NCI-H1092 treated with DMSO at 0.1 percent for 48 hours (cell line): Measurements from ENCODE around the gene EIF5A.

Source experiments
- DNase-seq: peaks from one replicate; lab custom pipeline; 2025; lab: John Stamatoyannopoulos, UW

EIF5A gene

DNA sequence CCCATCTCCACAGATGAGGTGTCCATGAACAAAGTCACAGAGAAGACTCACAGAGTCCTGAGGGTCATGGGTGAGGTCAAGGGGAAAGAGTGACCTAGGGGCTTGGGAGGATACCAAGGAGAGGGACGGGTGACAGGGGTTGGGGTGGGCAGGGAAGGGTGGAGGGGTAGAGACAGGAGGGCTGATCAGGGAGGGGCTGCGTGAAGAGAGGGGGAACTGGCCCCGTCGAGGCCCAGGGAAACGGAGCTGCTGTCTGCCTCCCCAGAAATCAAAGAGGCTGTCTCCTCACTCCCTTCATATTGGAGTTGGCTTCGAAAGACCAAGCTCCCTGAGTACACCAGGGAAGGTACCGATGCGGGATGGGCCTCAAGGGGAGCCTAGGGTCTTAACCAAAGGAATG, 48.1 kb downstream of the EIF5A start:
- no peak for DNase-seq

DNA sequence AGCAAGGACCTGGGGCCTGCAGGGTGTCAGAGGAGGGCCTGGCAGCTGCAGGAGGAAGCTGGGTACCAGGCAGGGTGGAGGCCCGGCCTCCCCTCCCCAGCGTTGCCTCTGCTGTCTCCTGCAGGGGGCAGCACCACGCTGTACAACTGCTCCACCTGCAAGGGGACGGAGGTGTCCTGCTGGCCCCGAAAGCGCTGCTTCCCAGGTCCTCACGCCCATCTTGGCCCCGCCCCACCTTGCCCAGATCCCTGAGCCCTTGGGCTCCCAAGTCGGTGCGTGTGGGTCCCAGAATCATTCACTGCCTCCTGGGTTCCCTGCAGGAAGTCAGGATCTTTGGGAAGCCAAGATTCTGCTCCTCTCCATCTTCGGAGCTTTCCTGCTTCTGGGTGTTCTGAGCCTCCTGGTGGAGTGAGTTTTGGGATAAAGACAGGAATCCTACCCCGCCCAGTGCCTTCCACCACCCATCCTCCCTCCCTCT, 48.7 kb downstream of the EIF5A start:
- peak; percentile 40 for DNase-seq

DNA sequence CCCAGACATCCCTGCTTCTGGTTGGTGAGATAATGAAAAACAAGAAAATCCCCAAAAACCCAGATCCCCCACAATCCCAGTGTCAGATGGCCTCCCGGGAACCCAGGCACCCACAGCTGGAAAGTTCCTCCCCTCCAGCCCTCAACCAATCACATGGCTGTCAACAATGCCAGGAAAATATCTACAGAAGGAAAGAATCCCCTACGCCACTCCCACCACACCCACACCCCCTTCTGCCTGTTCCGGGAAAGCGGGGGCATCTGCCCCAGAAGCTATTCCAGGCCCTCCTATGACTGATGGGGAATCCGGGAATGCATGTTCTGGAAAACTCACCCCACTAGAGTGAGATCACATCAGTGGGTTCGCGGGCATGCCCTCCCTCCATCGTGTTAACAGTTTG, 49.3 kb downstream of the EIF5A start:
- no peak for DNase-seq

DNA sequence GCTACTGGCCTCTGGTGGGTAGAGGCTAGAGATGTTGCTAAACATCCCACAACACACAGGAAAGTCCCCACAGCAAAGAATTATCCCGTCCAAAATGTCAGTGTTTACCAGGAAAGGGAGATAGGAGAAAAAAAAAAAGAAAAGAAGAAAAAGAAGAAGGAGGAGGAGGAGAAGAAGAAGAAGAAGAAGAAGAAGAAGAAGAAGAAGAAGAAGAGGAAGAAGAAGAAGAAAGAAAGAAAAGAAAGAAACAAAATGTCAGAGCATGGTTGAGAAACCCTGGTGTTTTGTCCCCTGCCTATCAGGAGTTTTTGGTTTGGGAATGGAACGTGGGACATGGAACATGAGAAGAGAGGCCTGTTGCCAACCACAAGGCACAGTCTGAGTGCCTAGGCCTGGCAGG, 50.0 kb downstream of the EIF5A start:
- DNase-seq: no peak

DNA sequence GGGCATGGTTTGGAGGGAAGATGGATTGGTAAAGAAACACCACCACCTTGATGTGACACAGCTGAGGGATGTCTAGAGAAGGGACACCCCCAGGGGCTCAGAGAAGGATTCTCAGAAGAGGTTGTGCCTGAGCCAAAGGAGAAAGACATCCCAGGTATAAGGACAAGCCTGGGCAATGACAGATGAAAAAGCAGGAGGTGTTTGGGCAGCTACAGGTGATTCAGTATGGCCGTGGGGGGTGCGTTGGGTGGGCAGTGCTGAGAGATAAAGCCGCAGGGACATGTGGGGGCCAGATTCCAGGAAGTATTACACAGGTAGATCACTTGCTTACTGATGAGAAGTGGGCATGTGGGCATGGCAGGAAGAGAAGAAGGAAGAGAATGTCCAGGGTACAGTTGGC, 54.5 kb downstream of the EIF5A start:
- no peak for DNase-seq
